22Rv1 (cell line): ENCODE measurements around the gene ANKDD1B.

Experiments used
- CTCF ChIP-seq: fragments of 450-650 bp; IDR thresholded peaks from 2 replicates; pipeline ENCODE4 v1.5.1; 2017; ENCODE audit warnings: mild to moderate bottlenecking
- ZFX ChIP-seq: fragments of 450-650 bp; IDR thresholded peaks from 2 replicates; pipeline ENCODE4 v1.6.1; 2017; ENCODE audit warnings: antibody characterized with exemption, borderline replicate concordance

- TF ChIP-seq CTCF (no peak), ZFX (no peak)
Measured at GRCh38 chr5:75566710-75567309, 44.4 kb upstream of the ANKDD1B start.
